Lower leg skin (tissue), 4 donors: ENCODE data around the gene MTA3. TPM values are rescaled to one million over a fixed set of nuclear protein-coding genes. Genes with fewer than 3 reads are reported as not detected.

ENCODE experiments used
- DNase-seq, 2 donors: peaks; one replicate each; pipeline ENCODE4 v3.0.0-alpha.2; 2019; ENCODE audit warnings: low spot score in 2 of 2
- H3K4me3 ChIP-seq: fragments of 200-600 bp; sonication (generic); 2 replicates; pipeline ENCODE4 v1.5.1; 2017; ENCODE audit warnings: mild to moderate bottlenecking, low read depth; ENCODE audit not compliant: poor library complexity, severe bottlenecking
- CTCF ChIP-seq, 3 donors: fragments of 450-650 bp; IDR thresholded peaks; one replicate each; pipeline ENCODE4 v1.5.1; 2016; ENCODE audit warnings: antibody characterized with exemption in 3 of 3, mild to moderate bottlenecking in 3 of 3, moderate library complexity in 2 of 3
- POLR2A ChIP-seq, 2 donors: fragments of 450-650 bp; IDR thresholded peaks; one replicate each; pipeline ENCODE4 v1.6.1; 2016 to 2017; ENCODE audit warnings: antibody characterized with exemption in 2 of 2, mild to moderate bottlenecking in 1 of 2, moderate library complexity in 1 of 2
- WGBS, 2 donors: methylation state at CpG; one replicate each; pipeline ENCODE4 v1.1.5; 2018; 5-methylcytosine and 5-hydroxymethylcytosine counted together
- intact Hi-C: fragments of 100-400 bp; cut with DNase I; formaldehyde crosslinking; loops from one replicate; pipeline ENCODE4 v1.15.0; 2023; ENCODE audit warnings: low total_unique reads
- total RNA-seq, 4 donors: library from RNA; depleted of rRNA; stranded (reverse); fragments of >200 nt; gene quantifications; one replicate each; pipeline ENCODE4 v1.1.0, GENCODE V29; 2016

The MTA3 gene
- total RNA-seq, 4 donors from 2014 or later = 32.9 to 50.4 (median 35.9) TPM

DNA sequence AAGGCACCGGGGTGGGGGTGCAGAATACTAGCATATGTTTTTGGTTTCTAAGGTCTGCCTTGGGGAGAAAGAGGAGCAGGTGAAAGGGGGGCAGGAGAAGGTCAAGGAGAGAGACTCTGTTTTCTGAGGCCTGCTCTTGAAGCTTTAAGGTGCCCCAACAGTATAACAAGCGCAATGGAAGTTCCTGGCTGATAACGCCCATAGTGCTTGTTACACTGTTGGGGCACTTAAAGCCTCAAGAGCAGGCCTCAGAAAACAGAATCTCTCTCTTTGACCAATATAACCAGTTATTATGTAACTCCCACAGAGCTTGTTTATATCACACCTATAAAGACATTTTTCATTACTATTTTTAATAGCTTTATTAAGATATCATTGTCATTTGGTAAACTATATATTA lies 179.0 kb downstream of the MTA3 start:
- intact Hi-C loops = no loop called here
- 97 to 99% methylated on average over 3 of the region's 3 CpGs for WGBS, 2 donors
- TF ChIP-seq POLR2A (IDR thresholded peaks at IDR 0.05) = no peak
- TF ChIP-seq CTCF (IDR thresholded peaks at IDR 0.05) = no peak
- DNase-seq = no peak
- H3K4me3 ChIP-seq = no peak overlapping the region

- no peak for DNase-seq
- H3K4me3 ChIP-seq = no peak overlapping the region
- intact Hi-C loops = no loop called here
- TF ChIP-seq POLR2A (IDR thresholded peaks at IDR 0.05) (no peak), CTCF (IDR thresholded peaks at IDR 0.05) (no peak)
- 95% methylated on average over 4 of the region's 4 CpGs for WGBS, 2 donors
These were observed 180.4 kb downstream of the MTA3 start for GRCh38 chr2:42748840-42749239.

DNA sequence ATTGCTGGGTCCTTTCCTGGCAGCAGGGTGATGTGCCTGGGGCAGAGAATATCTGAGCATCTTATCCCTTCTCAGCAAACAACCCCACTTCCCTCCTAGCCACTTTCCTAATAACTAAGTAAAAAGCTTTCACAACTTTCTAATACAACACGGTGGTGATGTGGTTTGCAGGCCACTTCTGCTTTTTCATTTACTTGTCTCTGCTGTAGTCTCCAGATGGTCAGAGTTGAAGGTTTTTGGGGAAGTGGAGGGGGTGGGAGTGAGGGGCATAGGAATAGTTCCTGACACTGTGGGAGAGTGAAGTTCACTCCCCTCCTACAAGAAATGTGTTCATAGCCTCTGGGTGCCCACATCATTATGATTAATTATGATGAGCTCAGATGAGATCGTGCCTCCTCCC lies 183.9 kb downstream of the MTA3 start:
- WGBS, 2 donors = 58 to 63% methylated on average over 2 of the region's 2 CpGs
- no peak overlapping the region for H3K4me3 ChIP-seq
- intact Hi-C loops = no loop called here
- no peak for DNase-seq
- no peak for TF ChIP-seq POLR2A (IDR thresholded peaks at IDR 0.05)
- no peak for TF ChIP-seq CTCF (IDR thresholded peaks at IDR 0.05)

DNA sequence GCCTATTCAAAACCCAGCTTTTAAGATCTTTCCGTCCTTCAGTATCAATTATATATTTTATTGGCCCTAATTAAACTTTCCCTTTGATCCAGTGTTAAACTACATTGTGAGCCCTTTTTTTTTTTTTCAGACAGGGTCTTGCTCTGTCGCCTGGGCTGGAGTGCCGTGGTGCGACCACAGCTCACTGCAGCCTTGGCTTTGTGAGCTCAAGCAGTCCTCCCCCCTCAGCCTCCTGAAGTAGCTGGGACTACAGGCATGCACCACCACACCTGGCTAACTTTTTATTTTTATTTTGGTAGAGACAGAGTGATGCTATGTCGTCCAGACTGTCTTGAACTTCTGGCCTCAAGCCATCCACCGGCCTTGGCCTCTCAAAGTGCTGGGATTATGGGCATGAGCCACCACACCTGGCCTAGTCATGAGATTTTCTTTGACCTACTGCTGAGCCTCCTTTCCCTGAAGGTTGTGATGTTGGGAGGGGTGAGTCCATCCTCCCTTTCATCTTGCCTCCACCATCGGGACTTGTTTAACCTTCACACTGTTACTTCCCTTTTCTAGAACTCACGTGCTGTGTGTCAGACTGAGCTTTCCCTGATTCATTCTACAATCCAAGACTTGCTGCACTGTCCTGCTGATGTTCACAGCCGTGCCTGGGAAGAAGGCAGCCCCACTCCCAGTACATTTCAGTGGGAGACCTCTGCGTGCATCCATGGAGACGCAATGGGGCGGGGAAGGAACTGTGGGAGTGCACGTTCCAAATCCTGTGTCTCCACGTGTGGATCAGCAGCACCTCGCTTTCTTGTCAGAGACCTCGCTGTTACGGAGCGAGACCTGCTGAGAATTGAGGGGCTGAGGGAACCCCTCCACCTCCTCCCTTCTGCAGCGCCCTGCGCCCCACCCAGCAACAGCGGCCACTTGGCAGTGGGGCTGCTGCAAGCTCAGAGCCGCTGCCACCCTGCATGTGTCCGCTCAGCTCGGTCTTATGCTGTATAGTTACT lies 184.7 kb downstream of the MTA3 start:
- WGBS, 2 donors = 82 to 87% methylated on average over 24 of the region's 24 CpGs

GRCh38 chr2:42754021-42754775 lies 185.8 kb downstream of the MTA3 start:
- DNase-seq = no peak
- TF ChIP-seq POLR2A (IDR thresholded peaks at IDR 0.05) = no peak
- TF ChIP-seq CTCF (IDR thresholded peaks at IDR 0.05) = no peak
- WGBS, 2 donors = 67 to 68% methylated on average over 11 of the region's 11 CpGs
- H3K4me3 ChIP-seq = no peak overlapping the region
- intact Hi-C loops = no loop called here

More for the DNA sequence above, 184.7 kb downstream of the MTA3 start:
- no peak overlapping the region for H3K4me3 ChIP-seq
- intact Hi-C loops = no loop called here
- no peak for TF ChIP-seq CTCF (IDR thresholded peaks at IDR 0.05)
- no peak for TF ChIP-seq POLR2A (IDR thresholded peaks at IDR 0.05)
- DNase-seq = no peak
